K562 (cell line): ENCODE results near the gene DPY30. TPM values are rescaled to one million over a fixed set of nuclear protein-coding genes. Genes with fewer than 3 reads are reported as not detected.

Source experiments
- ID3 ChIP-seq, 2 experiments: fragments of 250-450 bp in 1 of 2; fragments of 450-650 bp in 1 of 2; sonication (Bioruptor Pico) in 1 of 2; IDR thresholded peaks; 2 replicates each; pipeline versions ENCODE4 v1.6.1 to v1.8.0; 2016 to 2021; ENCODE audit warnings: mild to moderate bottlenecking in 2 of 2, moderate library complexity in 2 of 2, missing compliant biosample characterization in 1 of 2, missing genetic modification characterization in 1 of 2
- LARP7 ChIP-seq: fragments of 450-650 bp; IDR thresholded peaks from 2 replicates; pipeline ENCODE4 v1.6.1; 2016
- NCOA4 ChIP-seq: fragments of 450-650 bp; IDR thresholded peaks from 2 replicates; pipeline ENCODE4 v1.6.1; 2018; ENCODE audit warnings: mild to moderate bottlenecking; ENCODE audit not compliant: partially characterized antibody
- RERE ChIP-seq: sonication (generic); formaldehyde crosslinking; IDR thresholded peaks from 2 replicates; pipeline ENCODE4 v1.8.0; 2023; ENCODE audit warnings: missing genetic modification reagents, mild to moderate bottlenecking, borderline replicate concordance
- RFX7 ChIP-seq: fragments of 250-450 bp; sonication (Bioruptor Pico); IDR thresholded peaks from 2 replicates; pipeline ENCODE4 v1.5.1; 2021; ENCODE audit warnings: mild to moderate bottlenecking
- SNIP1 ChIP-seq: fragments of 450-650 bp; IDR thresholded peaks from 2 replicates; pipeline ENCODE4 v1.7.1; 2017; ENCODE audit warnings: low read depth, mild to moderate bottlenecking
- SP1 ChIP-seq: sonication (generic); formaldehyde crosslinking; IDR thresholded peaks from 2 replicates; pipeline ENCODE4 v1.8.1; 2022; ENCODE audit warnings: mild to moderate bottlenecking, missing genetic modification reagents
- TRIM28 ChIP-seq: fragments of 450-650 bp; IDR thresholded peaks from 2 replicates; pipeline ENCODE4 v1.6.1; 2017
- WHSC1 ChIP-seq: IDR thresholded peaks from one replicate; pipeline ENCODE4 v1.6.1; 2012; ENCODE audit warnings: low read length, control low read depth, inconsistent platforms
- ZNF134 ChIP-seq: fragments of 250-450 bp; sonication (Bioruptor Pico); conservative IDR thresholded peaks from 2 replicates; pipeline ENCODE4 v1.4.0; 2020
- ZNF140 ChIP-seq: fragments of 250-450 bp; sonication (Bioruptor Pico); IDR thresholded peaks from 2 replicates; pipeline ENCODE4 v1.8.0; 2021; ENCODE audit warnings: moderate library complexity, mild to moderate bottlenecking, inconsistent platforms
- ZNF24 ChIP-seq: fragments of 450-650 bp; IDR thresholded peaks from 2 replicates; pipeline ENCODE4 v1.6.1; 2016
- ZNF324 ChIP-seq: fragments of 250-450 bp; sonication (Bioruptor Pico); IDR thresholded peaks from 2 replicates; pipeline ENCODE4 v1.4.0; 2020; ENCODE audit warnings: mild to moderate bottlenecking
- ZNF354B ChIP-seq: fragments of 250-450 bp; sonication (Bioruptor Pico); IDR thresholded peaks from 2 replicates; pipeline ENCODE4 v1.4.0; 2020
- polyA plus RNA-seq, 8 experiments: library from polyadenylated mRNA; depleted of rRNA in 4 of 8; stranded (reverse) in 5 of 8; unstranded in 3 of 8; fragments of >200 nt; fragmentation: Nextera tagmentation in 2 of 8; fragmentation: Illumina TruSeq in 1 of 8; extraction: Ambion mirVana in 2 of 8; extraction: Trizol in 1 of 8; gene quantifications; 2 replicates each; pipeline versions ENCODE4 v1.2.1 to v1.2.3, GENCODE V29; 2011 to 2014; ENCODE audit warnings: inconsistent platforms in 1 of 8, missing spikeins in 1 of 8
- total RNA-seq, 7 experiments: library from RNA; depleted of rRNA in 6 of 7; stranded (reverse); fragments of >200 nt in 6 of 7; fragmentation: Illumina TruSeq in 2 of 7; extraction: Trizol in 2 of 7; gene quantifications; 2 replicates each; pipeline versions ENCODE4 v1.2.1 to v1.2.3, GENCODE V29; 2011 to 2021; ENCODE audit warnings: low replicate concordance in 1 of 7
- TF ChIP-seq, protein P1 (sequence below): fragments of 200-400 bp; formaldehyde crosslinking; IDR thresholded peaks from 2 replicates; pipeline ENCODE4 v1.6.1; 2017; ENCODE audit warnings: mild to moderate bottlenecking, low read depth, low read length, moderate library complexity
- TF ChIP-seq, protein P2 (sequence below): fragments of 250-450 bp; sonication (Bioruptor Pico); IDR thresholded peaks from 2 replicates; pipeline ENCODE4 v1.6.1; 2021; ENCODE audit warnings: mild to moderate bottlenecking
- TF ChIP-seq, protein P3 (sequence below): fragments of 450-650 bp; IDR thresholded peaks from 2 replicates; pipeline ENCODE4 v1.6.1; 2017; ENCODE audit warnings: mild to moderate bottlenecking, moderate library complexity

The DPY30 gene
- total and polyA plus RNA-seq, 9 of the 15 experiments (the other 6 are each of a cell fraction or from before 2014, with no cell fraction given), result 64.6 to 402 (median 116) TPM

DNA sequence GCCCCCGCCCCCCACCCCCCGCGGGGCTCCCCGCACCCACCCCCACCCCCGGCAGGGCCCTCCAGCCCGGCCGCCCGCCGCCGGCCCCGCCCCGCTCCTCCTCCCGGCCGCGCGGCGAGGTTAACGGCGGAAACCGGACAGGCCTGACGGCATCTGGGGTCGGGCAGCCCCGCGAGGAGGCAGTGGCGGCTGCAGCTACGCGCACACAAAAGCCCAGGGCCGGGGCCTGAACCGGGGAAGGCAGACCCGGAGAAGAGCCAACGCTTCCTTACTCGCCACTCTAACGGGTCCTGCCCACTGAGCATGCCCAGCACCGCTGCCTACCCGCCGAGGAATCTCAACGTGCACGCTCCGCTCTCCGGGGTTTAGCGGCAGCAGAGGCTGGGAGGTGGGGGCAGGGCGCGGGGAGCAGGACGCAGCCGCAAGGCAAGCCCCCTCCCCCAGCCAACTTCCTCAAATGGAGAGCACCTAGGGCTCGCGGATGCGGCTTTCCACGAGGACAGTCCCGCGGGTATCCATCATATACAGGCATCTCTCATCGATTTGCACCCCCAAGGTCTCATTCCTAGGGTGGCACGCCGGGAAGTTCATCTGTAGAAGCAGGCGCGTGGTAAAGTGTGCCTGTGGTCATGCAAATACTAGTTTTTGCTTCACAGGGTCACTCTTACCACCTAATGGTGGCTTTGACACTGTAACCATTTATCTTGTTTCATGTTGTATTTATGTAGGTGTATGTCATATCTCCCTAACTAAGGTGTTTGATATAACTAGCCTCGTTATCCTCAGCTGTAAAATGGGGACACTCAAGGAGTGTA lies 28.7 kb downstream of the DPY30 start, which contains the start of gene MEMO1 (continued):
- TF ChIP-seq RERE (0 out of 2 replicates have a peak, but pooled peaks have one; percentile 61), TRIM28 (peak; percentile 90), WHSC1 (no peak), SNIP1 (no peak), RFX7 (CRISPR knock-in tag) (no peak), ZNF324 (peak; percentile 35), ZNF354B (CRISPR knock-in tag) (no peak), ZNF140 (no peak), ID3 (CRISPR knock-in tag; IDR thresholded peaks at IDR 0.05) (no peak), ID3 (tag; IDR thresholded peaks at IDR 0.05) (peak; percentile 94), ZNF24 (peak; percentile 41; the same call in 1 of the 2 replicates), ZNF134 (0 out of 2 replicates have a peak, but pooled peaks have one; percentile 49), LARP7 (no peak; the same call in 1 of the 2 replicates), SP1 (peak; percentile 94), NCOA4 (no peak)
- TF ChIP-seq, protein P1, sequence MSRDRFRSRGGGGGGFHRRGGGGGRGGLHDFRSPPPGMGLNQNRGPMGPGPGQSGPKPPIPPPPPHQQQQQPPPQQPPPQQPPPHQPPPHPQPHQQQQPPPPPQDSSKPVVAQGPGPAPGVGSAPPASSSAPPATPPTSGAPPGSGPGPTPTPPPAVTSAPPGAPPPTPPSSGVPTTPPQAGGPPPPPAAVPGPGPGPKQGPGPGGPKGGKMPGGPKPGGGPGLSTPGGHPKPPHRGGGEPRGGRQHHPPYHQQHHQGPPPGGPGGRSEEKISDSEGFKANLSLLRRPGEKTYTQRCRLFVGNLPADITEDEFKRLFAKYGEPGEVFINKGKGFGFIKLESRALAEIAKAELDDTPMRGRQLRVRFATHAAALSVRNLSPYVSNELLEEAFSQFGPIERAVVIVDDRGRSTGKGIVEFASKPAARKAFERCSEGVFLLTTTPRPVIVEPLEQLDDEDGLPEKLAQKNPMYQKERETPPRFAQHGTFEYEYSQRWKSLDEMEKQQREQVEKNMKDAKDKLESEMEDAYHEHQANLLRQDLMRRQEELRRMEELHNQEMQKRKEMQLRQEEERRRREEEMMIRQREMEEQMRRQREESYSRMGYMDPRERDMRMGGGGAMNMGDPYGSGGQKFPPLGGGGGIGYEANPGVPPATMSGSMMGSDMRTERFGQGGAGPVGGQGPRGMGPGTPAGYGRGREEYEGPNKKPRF, result no peak
- TF ChIP-seq, protein P2, sequence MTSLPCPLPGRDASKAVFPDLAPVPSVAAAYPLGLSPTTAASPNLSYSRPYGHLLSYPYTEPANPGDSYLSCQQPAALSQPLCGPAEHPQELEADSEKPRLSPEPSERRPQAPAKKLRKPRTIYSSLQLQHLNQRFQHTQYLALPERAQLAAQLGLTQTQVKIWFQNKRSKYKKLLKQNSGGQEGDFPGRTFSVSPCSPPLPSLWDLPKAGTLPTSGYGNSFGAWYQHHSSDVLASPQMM (CRISPR knock-in tag), result no peak
- TF ChIP-seq, protein P3, sequence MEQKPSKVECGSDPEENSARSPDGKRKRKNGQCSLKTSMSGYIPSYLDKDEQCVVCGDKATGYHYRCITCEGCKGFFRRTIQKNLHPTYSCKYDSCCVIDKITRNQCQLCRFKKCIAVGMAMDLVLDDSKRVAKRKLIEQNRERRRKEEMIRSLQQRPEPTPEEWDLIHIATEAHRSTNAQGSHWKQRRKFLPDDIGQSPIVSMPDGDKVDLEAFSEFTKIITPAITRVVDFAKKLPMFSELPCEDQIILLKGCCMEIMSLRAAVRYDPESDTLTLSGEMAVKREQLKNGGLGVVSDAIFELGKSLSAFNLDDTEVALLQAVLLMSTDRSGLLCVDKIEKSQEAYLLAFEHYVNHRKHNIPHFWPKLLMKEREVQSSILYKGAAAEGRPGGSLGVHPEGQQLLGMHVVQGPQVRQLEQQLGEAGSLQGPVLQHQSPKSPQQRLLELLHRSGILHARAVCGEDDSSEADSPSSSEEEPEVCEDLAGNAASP, result no peak
